Spleen (tissue), 11 donors: ENCODE data around the gene RC3H1. TPM values are rescaled to one million over a fixed set of nuclear protein-coding genes. Genes with fewer than 3 reads are reported as not detected.
"Not testable (repeated sequence)": the region's sequence is repeated elsewhere in the genome, so short reads cannot be mapped to it uniquely, and the experiment has no call there.

Experiments
- DNase-seq: peaks from one replicate; pipeline ENCODE4 v3.0.0-alpha.2; 2020
- H3K27ac ChIP-seq, 8 donors: fragments of 200-600 bp; sonication (generic) in 7 of 8; 1 replicate in 4 of 8; 2 replicates in 4 of 8; pipeline versions ENCODE4 v1.5.0 to v1.8.0; 2016 to 2021; ENCODE audit warnings: inconsistent platforms in 4 of 8, mild to moderate bottlenecking in 4 of 8, moderate library complexity in 1 of 8
- H3K27me3 ChIP-seq, 7 donors: fragments of 200-600 bp; sonication (generic) in 6 of 7; replicated peaks in 1 of 7; 1 replicate in 4 of 7; 2 replicates in 3 of 7; pipeline versions ENCODE4 v1.5.0 to v1.8.0; 2016 to 2021; ENCODE audit warnings: inconsistent platforms in 3 of 7, mild to moderate bottlenecking in 1 of 7
- H3K36me3 ChIP-seq, 6 donors: fragments of 200-600 bp; sonication (generic) in 5 of 6; 1 replicate in 4 of 6; 2 replicates in 2 of 6; pipeline versions ENCODE4 v1.5.0 to v1.8.0; 2016 to 2021; ENCODE audit warnings: inconsistent platforms in 2 of 6
- H3K4me1 ChIP-seq, 6 donors: fragments of 200-600 bp; sonication (generic) in 5 of 6; 1 replicate in 3 of 6; 2 replicates in 3 of 6; pipeline versions ENCODE4 v1.5.0 to v1.8.0; 2016 to 2021; ENCODE audit warnings: inconsistent platforms in 3 of 6
- H3K4me3 ChIP-seq, 8 donors: fragments of 200-600 bp; sonication (generic) in 7 of 8; 1 replicate in 4 of 8; 2 replicates in 4 of 8; pipeline versions ENCODE4 v1.5.0 to v1.8.0; 2016 to 2021; ENCODE audit warnings: inconsistent platforms in 4 of 8, mild to moderate bottlenecking in 4 of 8, moderate library complexity in 2 of 8
- H3K9me3 ChIP-seq, 8 donors: fragments of 200-600 bp; sonication (generic) in 7 of 8; 1 replicate in 4 of 8; 2 replicates in 4 of 8; pipeline versions ENCODE4 v1.5.0 to v1.8.0; 2016 to 2021; ENCODE audit warnings: inconsistent platforms in 4 of 8
- CTCF ChIP-seq, 11 experiments: fragments of 200-600 bp in 7 of 11; fragments of 450-650 bp in 4 of 11; sonication (generic) in 4 of 11; IDR thresholded peaks in 8 of 11; conservative IDR thresholded peaks in 3 of 11; 1 replicate in 7 of 11; 2 replicates in 4 of 11; pipeline versions ENCODE4 v1.4.0 to v1.8.0; 2016 to 2021; ENCODE audit warnings: antibody characterized with exemption in 11 of 11, inconsistent platforms in 4 of 11, mild to moderate bottlenecking in 1 of 11
- POLR2A ChIP-seq, 3 donors: fragments of 450-650 bp; IDR thresholded peaks; one replicate each; pipeline ENCODE4 v1.5.1; 2017; ENCODE audit warnings: antibody characterized with exemption in 3 of 3, mild to moderate bottlenecking in 1 of 3
- POLR2AphosphoS5 ChIP-seq, 3 donors: sonication (generic); formaldehyde crosslinking; IDR thresholded peaks; one replicate each; pipeline ENCODE4 v1.5.1; 2017; ENCODE audit warnings: antibody characterized with exemption in 3 of 3
- WGBS, 5 donors: extraction: QIAGEN DNeasy Blood & Tissue Kit in 3 of 5; methylation state at CpG; one replicate each; pipeline versions ENCODE4 v1.1.5 to v1.1.7; 2013 to 2018; 5-methylcytosine and 5-hydroxymethylcytosine counted together
- intact Hi-C: fragments of 100-400 bp; cut with DNase I; formaldehyde crosslinking; loops from one replicate; pipeline ENCODE4 v1.15.0; 2023; ENCODE audit warnings: low total_unique reads
- polyA plus RNA-seq, 3 donors: library from polyadenylated mRNA; stranded (reverse); fragments of 200-250 nt; gene quantifications; one replicate each; pipeline ENCODE4 v1.2.1, GENCODE V29; 2013
- total RNA-seq, 7 donors: library from RNA; depleted of rRNA in 3 of 7; stranded (reverse); fragments of >200 nt in 3 of 7; fragmentation: NEBNext Ultra II Directional in 4 of 7; extraction: Animal tissue kit (Norgen Biotek cat#: 25700) in 4 of 7; gene quantifications; one replicate each; pipeline versions ENCODE4 v1.1.0 to v1.2.1, GENCODE V29; 2016 to 2021
- donor health status: healthy with polysubstance abuse.
- donor health status: DM: no; HTN: no; CAD: no; lungs with moderate emphysema.
- donor health status: DM: no; HTN: no; CAD: no.
- donor health status: Bipolar disorder and iron deficiency.
- donor health status: healthy.
- donor health status: DM: no; HTN: no; CAD: no.
- donor health status: DM: yes; HTN: yes; CAD: no.

Gene RC3H1
- total and polyA plus RNA-seq, 10 donors, result 3.9 to 64.2 (median 51.4) TPM

GRCh38 chr1:173988068-173988467 lies 34.1 kb downstream of the RC3H1 start:
- Histone ChIP-seq H3K27me3 (no peaks in the 10 kb centered on the region), H3K27ac (no peak overlapping the region), H3K4me1 (no peaks in the 10 kb centered on the region), H3K4me3 (no peak overlapping the region), H3K9me3 (no peaks in the 10 kb centered on the region), H3K36me3 (peaks cover 3 to 97% (median 60%) of the 10 kb centered on the region in 6 donors)
- DNase-seq, result no peak
- intact Hi-C loops, result no loop called here
- no peak for TF ChIP-seq POLR2AphosphoS5 (IDR thresholded peaks at IDR 0.05)
- TF ChIP-seq CTCF (IDR thresholded peaks at IDR 0.05 in 8 of 11, conservative IDR thresholded peaks at IDR 0.05 in 3 of 11), result no peak
- TF ChIP-seq POLR2A (IDR thresholded peaks at IDR 0.05), result no peak

- Histone ChIP-seq H3K9me3 (no peaks in the 10 kb centered on the region), H3K36me3 (peaks cover 3 to 97% (median 62%) of the 10 kb centered on the region in 6 donors), H3K4me1 (no peaks in the 10 kb centered on the region), H3K4me3 (no peak overlapping the region), H3K27me3 (no peaks in the 10 kb centered on the region), H3K27ac (no peak overlapping the region)
- TF ChIP-seq CTCF (IDR thresholded peaks at IDR 0.05 in 8 of 11, conservative IDR thresholded peaks at IDR 0.05 in 3 of 11) (no peak), POLR2A (IDR thresholded peaks at IDR 0.05) (no peak), POLR2AphosphoS5 (IDR thresholded peaks at IDR 0.05) (no peak)
- no peak for DNase-seq
- WGBS, 5 donors, result 92 to 99% (median 97%) methylated on average over 3 of the region's 3 CpGs
- intact Hi-C loops, result no loop called here
Measured at GRCh38 chr1:173986951-173987350, 35.2 kb downstream of the RC3H1 start.

GRCh38 chr1:173970252-173970651 lies 51.9 kb downstream of the RC3H1 start:
- peaks cover 0 to 100% (median 90%) of the 10 kb centered on the region in 6 donors for H3K36me3 ChIP-seq
- TF ChIP-seq CTCF (IDR thresholded peaks at IDR 0.05 in 8 of 11, conservative IDR thresholded peaks at IDR 0.05 in 3 of 11), result no peak
- no peak for TF ChIP-seq POLR2AphosphoS5 (IDR thresholded peaks at IDR 0.05)
- TF ChIP-seq POLR2A (IDR thresholded peaks at IDR 0.05), result no peak
- H3K27me3 ChIP-seq, result no peaks in the 10 kb centered on the region
- DNase-seq, result no peak
- intact Hi-C loops, result no loop called here
- H3K27ac ChIP-seq, result no peak overlapping the region
- H3K4me1 ChIP-seq, result no peaks in the 10 kb centered on the region
- no peaks in the 10 kb centered on the region for H3K9me3 ChIP-seq
- 83 to 93% (median 88%) methylated on average over 3 of the region's 3 CpGs for WGBS, 5 donors
- no peak overlapping the region for H3K4me3 ChIP-seq

GRCh38 chr1:173965896-173966295 lies 56.3 kb downstream of the RC3H1 start:
- H3K4me3 ChIP-seq, H3K9me3 ChIP-seq, DNase-seq, H3K27me3 ChIP-seq, intact Hi-C loops, H3K27ac ChIP-seq, H3K4me1 ChIP-seq: not testable (repeated sequence)
- WGBS, 5 donors, result 88 to 97% (median 96%) methylated on average over 5 of the region's 5 CpGs
- H3K36me3 ChIP-seq, result peaks cover 0 to 100% (median 92%) of the 10 kb centered on the region in 6 donors

- 89 to 100% (median 94%) methylated on average over 1 of the region's 1 CpG for WGBS, 5 donors
- intact Hi-C loops, result no loop called here
- TF ChIP-seq CTCF (IDR thresholded peaks at IDR 0.05 in 8 of 11, conservative IDR thresholded peaks at IDR 0.05 in 3 of 11) (no peak), POLR2AphosphoS5 (IDR thresholded peaks at IDR 0.05) (no peak), POLR2A (IDR thresholded peaks at IDR 0.05) (no peak)
- Histone ChIP-seq H3K27ac (no peak overlapping the region), H3K27me3 (no peaks in the 10 kb centered on the region), H3K9me3 (no peaks in the 10 kb centered on the region), H3K4me3 (no peak overlapping the region), H3K4me1 (peaks cover 0 to 11% (median 5%) of the 10 kb centered on the region in 6 donors), H3K36me3 (peaks cover 2 to 100% (median 89%) of the 10 kb centered on the region in 6 donors)
- DNase-seq, result no peak
Measured at GRCh38 chr1:173963477-173963876, 58.7 kb downstream of the RC3H1 start.
